CD8-positive, alpha-beta memory T cell (primary cell): ENCODE results near the gene IDI1. TPM values are rescaled to one million over a fixed set of nuclear protein-coding genes. Genes with fewer than 3 reads are reported as not detected.
"Not testable (repeated sequence)": the region's sequence is repeated elsewhere in the genome, so short reads cannot be mapped to it uniquely, and the experiment has no call there.

Experiments
- CTCF ChIA-PET: fragments of 350-600 bp; sonication (Branson Sonifier 250); formaldehyde crosslinking; loops from one replicate; lab custom pipeline; 2021; ENCODE audit warnings: antibody characterized with exemption; lab: Charles Lee
- POLR2A ChIA-PET: fragments of 350-600 bp; sonication (Branson Sonifier 250); formaldehyde crosslinking; loops from one replicate; lab custom pipeline; 2021; ENCODE audit warnings: antibody characterized with exemption; lab: Charles Lee
- DNase-seq, 5 donors: peaks; one replicate each; pipeline versions ENCODE4 v3.0.0 to v3.0.0-alpha.2; 2020 to 2022; ENCODE audit warnings: mixed read lengths in 1 of 5
- H3K27ac ChIP-seq: one replicate; pipeline ENCODE4 v1.7.0; 2013; ENCODE audit warnings: low read depth, mild to moderate bottlenecking, low read length, moderate library complexity
- H3K27me3 ChIP-seq: 2 replicates; pipeline ENCODE4 v1.7.0; 2013; ENCODE audit warnings: low read length, mild to moderate bottlenecking; ENCODE audit not compliant: insufficient read depth, poor library complexity, severe bottlenecking
- H3K36me3 ChIP-seq: 2 replicates; pipeline ENCODE4 v1.7.0; 2013; ENCODE audit warnings: mild to moderate bottlenecking, low read length, moderate library complexity; ENCODE audit not compliant: insufficient read depth
- H3K4me1 ChIP-seq: 2 replicates; pipeline ENCODE4 v1.7.0; 2013; ENCODE audit warnings: mild to moderate bottlenecking, low read length, moderate library complexity; ENCODE audit not compliant: insufficient read depth
- H3K4me3 ChIP-seq: 2 replicates; pipeline ENCODE4 v1.7.0; 2013; ENCODE audit warnings: mild to moderate bottlenecking, low read length
- H3K9me3 ChIP-seq: 2 replicates; pipeline ENCODE4 v1.7.0; 2013; ENCODE audit warnings: mild to moderate bottlenecking, low read length
- H3K27ac Mint-ChIP-seq, 8 donors: one replicate each; pipeline ENCODE4 v1.8.0; 2020 to 2021; ENCODE audit warnings: mixed read lengths in 8 of 8, mild to moderate bottlenecking in 6 of 8, inconsistent platforms in 3 of 8, moderate library complexity in 3 of 8
- H3K27me3 Mint-ChIP-seq, 2 donors: one replicate each; pipeline ENCODE4 v1.8.0; 2020 to 2021; ENCODE audit warnings: mixed read lengths in 2 of 2, mild to moderate bottlenecking in 1 of 2, moderate library complexity in 1 of 2
- H3K36me3 Mint-ChIP-seq, 3 donors: one replicate each; pipeline ENCODE4 v1.8.0; 2020 to 2021; ENCODE audit warnings: mixed read lengths in 3 of 3, inconsistent platforms in 1 of 3, mild to moderate bottlenecking in 1 of 3
- H3K4me1 Mint-ChIP-seq, 3 donors: one replicate each; pipeline ENCODE4 v1.8.0; 2020 to 2021; ENCODE audit warnings: mixed read lengths in 3 of 3, inconsistent platforms in 1 of 3, mild to moderate bottlenecking in 1 of 3
- H3K4me3 Mint-ChIP-seq, 7 donors: one replicate each; pipeline ENCODE4 v1.8.0; 2020 to 2021; ENCODE audit warnings: mixed read lengths in 7 of 7, mild to moderate bottlenecking in 6 of 7, moderate library complexity in 4 of 7, inconsistent platforms in 2 of 7
- H3K9me3 Mint-ChIP-seq, 5 donors: one replicate each; pipeline ENCODE4 v1.8.0; 2020 to 2022; ENCODE audit warnings: mixed read lengths in 5 of 5, mild to moderate bottlenecking in 3 of 5, moderate library complexity in 2 of 5, inconsistent platforms in 1 of 5
- polyA plus RNA-seq: library from polyadenylated mRNA; unstranded; fragments of 300-500 nt; fragmentation: Illumina TruSeq; gene quantifications from one replicate; pipeline ENCODE4 v1.2.3, GENCODE V29; 2021
- total RNA-seq, 2 experiments: library from RNA; stranded (reverse); gene quantifications; one replicate each; pipeline ENCODE4 v1.2.3, GENCODE V29; 2021

The IDI1 gene
- total and polyA plus RNA-seq, 3 experiments from 2014 or later, result 47.4 to 53.1 (median 50.1) TPM

DNA sequence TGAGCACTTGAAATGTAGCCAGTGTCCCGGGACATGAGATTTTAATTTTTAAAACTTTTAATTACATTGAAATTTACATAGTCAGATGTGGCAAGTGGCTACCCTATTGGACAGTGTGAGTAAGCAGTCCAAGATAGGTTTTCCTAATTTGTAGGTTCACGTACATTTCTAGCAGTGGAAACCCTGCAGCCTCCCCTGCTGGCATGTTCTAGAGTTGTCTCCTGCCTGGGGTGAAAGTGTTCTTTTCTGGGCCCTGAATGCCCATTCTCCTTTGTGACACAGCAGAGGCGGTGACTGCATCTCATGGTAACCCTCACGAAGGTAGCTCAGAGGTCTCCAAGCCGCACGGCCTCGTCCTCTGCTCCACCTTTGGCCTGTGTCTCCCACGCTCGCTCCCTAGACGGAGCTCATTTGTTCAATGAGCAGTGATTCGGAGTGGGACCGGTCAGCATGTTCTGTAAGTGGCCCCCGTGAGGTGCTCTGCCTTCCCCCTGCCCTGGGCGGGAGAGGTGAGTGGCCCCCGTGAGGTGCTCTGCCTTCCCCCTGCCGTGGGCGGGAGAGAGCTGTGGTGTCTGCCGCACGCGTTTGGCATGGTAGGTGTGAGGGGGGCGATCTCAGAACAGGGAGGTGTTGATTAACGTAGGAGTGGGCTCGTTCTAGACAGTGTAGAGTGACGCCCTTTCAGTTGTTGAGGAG lies 25.3 kb upstream of the IDI1 start:
- no peaks in the 10 kb centered on the region for H3K9me3 ChIP-seq
- Mint-ChIP-seq H3K27ac (peak overlapping the region in 5 of 8 donors; percentile 56 to 86 (median 68)), H3K27me3 (no peaks in the 10 kb centered on the region), H3K4me1 (peaks cover 23 to 45% (median 36%) of the 10 kb centered on the region in 3 donors), H3K36me3 (peaks cover 0 to 54% (median 5%) of the 10 kb centered on the region in 3 donors), H3K4me3 (peak overlapping the region in 1 of 7 donors; percentile 44), H3K9me3 (no peaks in the 10 kb centered on the region)
- peak in 1 of 5 donors; percentile 11 for DNase-seq
- H3K27ac ChIP-seq, result no peak overlapping the region
- ChIA-PET POLR2A (no interaction called here), CTCF (interaction anchor here (1.2 to 1.4 kb wide), 3 partner anchors 10 to 143 kb away, joined by 3 read pairs; partner anchors contain the start of genes IDI1 and LARP4B)
- no peak overlapping the region for H3K4me3 ChIP-seq
- no peaks in the 10 kb centered on the region for H3K27me3 ChIP-seq
- H3K36me3 ChIP-seq, result peaks cover 8% of the 10 kb centered on the region
- peaks cover 5% of the 10 kb centered on the region for H3K4me1 ChIP-seq

DNA sequence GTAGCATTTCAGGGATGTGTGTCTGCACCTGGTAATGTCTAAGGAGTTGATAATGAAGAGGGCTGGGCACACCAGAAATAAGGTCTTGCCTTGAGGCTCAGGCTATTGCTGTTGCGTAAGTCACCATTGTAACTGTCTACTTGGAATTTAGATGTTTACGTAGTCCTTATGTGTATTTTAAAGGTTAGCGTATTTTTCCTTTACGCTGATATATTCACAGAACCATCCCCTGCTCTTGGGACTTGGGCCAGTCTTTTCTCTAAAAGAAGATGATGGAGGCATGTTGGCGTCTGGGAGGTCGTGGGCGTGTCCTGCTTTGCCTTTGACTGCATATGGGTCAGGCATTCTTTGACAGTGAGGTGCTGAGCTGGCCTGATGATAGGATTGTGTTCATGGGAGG lies 22.0 kb upstream of the IDI1 start:
- ChIA-PET CTCF (no interaction called here), POLR2A (no interaction called here)
- no peaks in the 10 kb centered on the region for H3K27me3 ChIP-seq
- DNase-seq, result no peak
- no peaks in the 10 kb centered on the region for H3K27me3 Mint-ChIP-seq
- H3K36me3 ChIP-seq, result peaks cover 8% of the 10 kb centered on the region
- H3K36me3 Mint-ChIP-seq, result peaks cover 0 to 33% (median 5%) of the 10 kb centered on the region in 3 donors
- H3K9me3 ChIP-seq, result no peaks in the 10 kb centered on the region
- H3K27ac ChIP-seq, result no peak overlapping the region
- H3K4me1 ChIP-seq, result peaks cover 5% of the 10 kb centered on the region
- H3K4me3 Mint-ChIP-seq, result no peak overlapping the region
- H3K4me1 Mint-ChIP-seq, result peaks cover 48 to 73% (median 64%) of the 10 kb centered on the region in 3 donors
- no peaks in the 10 kb centered on the region for H3K9me3 Mint-ChIP-seq
- H3K27ac Mint-ChIP-seq, result peak overlapping the region in 1 of 8 donors; percentile 43
- no peak overlapping the region for H3K4me3 ChIP-seq

DNA sequence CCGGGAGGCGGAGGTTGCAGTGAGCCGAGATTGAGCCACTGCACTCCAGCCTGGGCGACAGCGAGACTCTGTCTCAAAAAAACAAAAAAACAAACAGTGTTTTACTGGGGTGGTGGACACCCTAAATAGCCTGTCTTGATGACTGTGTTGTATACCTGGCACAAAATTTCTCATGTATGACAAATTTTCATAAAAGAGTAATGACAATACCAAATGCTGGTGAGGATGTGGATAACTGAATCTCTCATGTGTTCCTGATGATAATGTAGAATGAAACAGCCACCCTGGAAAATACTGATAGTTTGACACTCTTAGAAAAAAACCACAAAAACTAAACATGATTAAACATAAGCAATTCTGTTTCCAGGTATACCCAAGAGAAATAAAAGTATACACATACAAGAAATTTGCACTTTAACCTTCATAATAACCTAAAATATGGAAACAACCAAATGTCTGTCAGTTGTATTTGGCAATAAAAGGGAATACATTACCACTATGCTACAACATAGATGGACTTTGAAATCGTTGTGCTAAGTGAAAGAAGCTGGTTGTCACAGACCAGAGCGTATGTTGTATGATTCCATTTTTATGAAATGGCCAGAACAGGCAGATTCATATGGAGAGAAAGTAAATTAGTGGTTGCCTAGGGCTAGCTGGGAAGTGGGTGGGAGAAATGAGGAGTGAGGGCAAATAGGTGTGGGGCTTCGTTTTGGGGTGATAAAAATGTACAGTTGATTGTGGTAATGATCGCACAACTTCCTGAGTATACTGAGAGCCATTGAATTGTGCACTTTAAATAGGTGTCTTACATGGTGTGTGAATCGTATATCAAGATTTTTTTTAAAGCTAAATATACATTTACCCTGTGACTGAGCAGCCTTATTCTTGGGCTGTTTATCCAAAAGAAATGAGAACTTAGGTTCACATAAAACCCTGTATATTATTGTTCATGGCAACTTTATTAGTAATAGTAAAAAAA lies 19.8 kb upstream of the IDI1 start:
- Histone ChIP-seq H3K9me3 (no peaks in the 10 kb centered on the region), H3K27ac (no peak overlapping the region), H3K4me1 (peaks cover 25% of the 10 kb centered on the region), H3K36me3 (peaks cover 2% of the 10 kb centered on the region), H3K27me3 (no peaks in the 10 kb centered on the region), H3K4me3 (no peak overlapping the region)
- DNase-seq, result no peak
- Mint-ChIP-seq H3K4me3 (peak overlapping the region in 4 of 7 donors; percentile 40 to 52 (median 42)), H3K9me3 (no peaks in the 10 kb centered on the region), H3K4me1 (peaks cover 56 to 78% (median 72%) of the 10 kb centered on the region in 3 donors), H3K36me3 (peaks cover 0 to 25% (median 4%) of the 10 kb centered on the region in 3 donors), H3K27ac (peak overlapping the region in 7 of 8 donors; percentile 52 to 97 (median 61)), H3K27me3 (no peaks in the 10 kb centered on the region)
- ChIA-PET POLR2A (interaction anchor here (0.7 kb wide), 1 partner anchor 18 kb away, joined by 3 read pairs; no protein-coding TSS in a partner anchor), CTCF (no interaction called here)

DNA sequence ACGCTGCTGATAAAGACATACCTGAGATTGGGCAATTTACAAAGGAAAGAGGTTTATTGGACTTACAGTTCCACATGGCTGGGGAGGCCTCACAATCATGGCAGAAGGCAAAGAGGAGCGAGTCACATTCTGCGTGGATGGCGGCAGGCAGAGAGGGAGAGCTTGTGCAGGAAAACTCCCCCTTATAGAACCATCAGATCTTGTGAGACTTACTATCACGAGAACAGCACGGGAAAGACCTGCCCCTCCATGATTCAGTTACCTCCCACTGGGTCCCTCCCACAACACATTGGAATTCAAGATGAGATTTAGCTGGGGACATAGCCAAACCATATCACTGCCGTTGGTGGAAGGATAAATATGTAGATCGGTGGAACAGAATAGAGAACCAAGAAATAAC lies 17.8 kb upstream of the IDI1 start:
- Mint-ChIP-seq H3K4me1 (peaks cover 74 to 88% (median 84%) of the 10 kb centered on the region in 3 donors), H3K27ac (peak overlapping the region in 7 of 8 donors; percentile 52 to 92 (median 81)), H3K36me3 (peaks cover 0 to 11% (median 4%) of the 10 kb centered on the region in 3 donors)
- H3K36me3 ChIP-seq, H3K4me3 ChIP-seq, H3K27me3 ChIP-seq, H3K27ac ChIP-seq, H3K9me3 ChIP-seq, DNase-seq, POLR2A ChIA-PET, H3K27me3 Mint-ChIP-seq, H3K4me3 Mint-ChIP-seq, CTCF ChIA-PET, H3K9me3 Mint-ChIP-seq: not testable (repeated sequence)
- H3K4me1 ChIP-seq, result peaks cover 44% of the 10 kb centered on the region

DNA sequence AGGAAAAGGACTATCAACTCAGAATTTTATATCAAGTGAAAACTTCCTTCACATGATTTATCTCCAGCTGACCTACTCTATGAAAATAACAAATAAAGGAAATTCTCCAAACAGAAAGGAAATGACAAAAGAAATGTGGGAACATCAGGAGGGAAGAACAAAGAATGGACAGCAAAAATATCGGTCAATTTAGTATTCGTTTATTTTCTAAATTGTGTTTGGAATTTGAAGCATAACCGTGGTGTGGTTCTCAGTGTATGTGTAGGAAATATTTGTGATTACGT lies 16.0 kb upstream of the IDI1 start:
- no peaks in the 10 kb centered on the region for H3K27me3 Mint-ChIP-seq
- no peak overlapping the region for H3K4me3 ChIP-seq
- H3K27ac Mint-ChIP-seq, result peak overlapping the region; percentile 58 to 98 (median 90)
- CTCF ChIA-PET, result interaction anchor here (1.3 kb wide), 1 partner anchor 10 kb away, joined by 3 read pairs; no protein-coding TSS in a partner anchor
- POLR2A ChIA-PET, result no interaction called here
- no peak for DNase-seq
- H3K4me1 ChIP-seq, result peaks cover 62% of the 10 kb centered on the region
- no peaks in the 10 kb centered on the region for H3K36me3 ChIP-seq
- no peaks in the 10 kb centered on the region for H3K27me3 ChIP-seq
- peaks cover 0 to 7% (median 4%) of the 10 kb centered on the region in 3 donors for H3K36me3 Mint-ChIP-seq
- H3K27ac ChIP-seq, result no peak overlapping the region
- H3K9me3 Mint-ChIP-seq, result no peaks in the 10 kb centered on the region
- H3K4me1 Mint-ChIP-seq, result peaks cover 86 to 94% (median 94%) of the 10 kb centered on the region in 3 donors
- peak overlapping the region in 2 of 7 donors; percentile 12 to 13 for H3K4me3 Mint-ChIP-seq
- no peaks in the 10 kb centered on the region for H3K9me3 ChIP-seq

DNA sequence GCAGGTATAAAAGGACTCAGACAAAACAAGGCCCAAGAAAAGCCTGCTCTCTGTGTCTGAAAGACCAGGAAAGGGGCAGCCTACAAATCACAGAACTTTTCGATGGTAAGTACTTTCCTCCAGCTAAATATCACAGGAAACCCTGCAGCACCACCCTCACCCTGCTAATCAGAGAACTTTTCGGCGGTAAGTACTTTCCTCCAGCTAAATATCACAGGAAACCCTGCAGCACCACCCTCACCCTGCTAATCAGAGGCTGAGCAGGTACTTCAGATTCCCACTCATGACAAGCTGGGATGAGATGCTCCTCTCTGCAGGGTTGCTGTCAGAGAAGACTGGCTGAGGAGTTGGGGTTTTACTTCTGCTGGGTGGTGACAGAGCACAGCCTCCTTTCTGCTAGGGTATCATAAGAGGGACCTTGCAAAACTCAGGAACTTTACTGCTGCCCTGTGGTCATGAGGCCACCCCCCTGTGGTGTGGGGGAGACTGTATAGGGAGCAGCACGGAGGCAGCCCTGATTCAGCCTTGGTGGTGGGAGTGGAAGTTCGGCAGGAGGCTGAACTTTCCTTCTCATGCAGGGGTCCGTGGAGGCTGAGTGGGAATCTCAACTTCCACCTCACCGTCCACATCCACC lies 14.4 kb upstream of the IDI1 start:
- Histone ChIP-seq H3K4me1 (peaks cover 70% of the 10 kb centered on the region), H3K27me3 (no peaks in the 10 kb centered on the region), H3K36me3 (no peaks in the 10 kb centered on the region), H3K27ac (peak overlapping the region; percentile 49), H3K4me3 (peak overlapping the region; percentile 47), H3K9me3 (no peaks in the 10 kb centered on the region)
- Mint-ChIP-seq H3K9me3 (no peaks in the 10 kb centered on the region), H3K27ac (peak overlapping the region; percentile 90 to 98 (median 92)), H3K27me3 (no peaks in the 10 kb centered on the region), H3K36me3 (peaks cover 0 to 11% (median 4%) of the 10 kb centered on the region in 3 donors), H3K4me1 (peaks cover 77 to 94% (median 92%) of the 10 kb centered on the region in 3 donors), H3K4me3 (peak overlapping the region; percentile 72 to 82 (median 80))
- ChIA-PET CTCF (interaction anchor here (1.4 to 1.8 kb wide), 2 partner anchors 14 to 75 kb away, joined by 4 to 6 read pairs; partner anchors contain the start of genes GTPBP4 and IDI1), POLR2A (interaction anchor here (0.7 to 1.0 kb wide), 4 partner anchors 13 to 804 kb away, joined by 3 to 5 read pairs (median 3); partner anchors contain the start of gene IDI1)
- DNase-seq, result peak; percentile 14 to 57 (median 55)
